Measurements from ENCODE around the gene NRDE2.

NRDE2 gene

DNA sequence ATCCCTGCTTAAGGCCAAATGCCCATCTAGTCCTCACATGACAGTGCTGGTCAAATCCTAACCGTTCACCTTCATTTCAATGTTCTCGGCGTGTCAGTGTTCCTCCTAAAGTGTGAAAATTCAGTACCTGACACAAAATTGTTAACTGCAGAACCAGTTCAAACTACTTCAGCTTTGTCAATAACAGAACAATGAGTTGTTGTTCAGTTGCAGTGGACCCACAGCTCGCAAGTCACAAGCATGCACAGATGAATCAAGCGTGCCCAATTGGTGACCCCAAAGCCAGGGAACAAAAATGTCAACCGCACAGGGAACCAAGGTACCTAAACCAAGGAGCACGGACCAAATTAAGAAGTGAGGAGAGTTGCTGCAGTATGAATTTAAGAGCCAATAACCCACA lies 23.2 kb downstream of the NRDE2 start:
- no peak overlapping the region for H3K4me3 ChIP-seq (replicated peaks; ENCODE audit: low read depth, low read length)

DNA sequence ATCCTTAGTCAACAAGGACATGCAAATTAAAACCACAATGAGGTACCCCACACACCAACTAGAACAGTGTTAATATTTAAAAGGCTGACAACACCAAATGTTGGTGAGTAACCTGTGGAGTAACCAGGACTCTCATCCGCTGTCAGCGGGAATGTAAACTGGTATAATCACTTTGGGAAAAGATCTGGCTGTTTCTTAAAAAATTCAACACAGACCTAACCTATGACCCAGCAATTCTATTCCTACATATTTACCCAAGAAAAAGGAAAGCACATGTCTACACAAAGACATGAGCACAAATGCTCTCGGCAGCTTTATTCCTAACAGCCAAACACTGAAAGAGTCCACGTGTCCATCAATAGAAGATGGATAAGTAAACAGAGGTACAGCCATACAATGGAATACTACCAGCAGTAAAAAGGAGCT lies 26.6 kb downstream of the NRDE2 start:
- TF ChIP-seq, protein P1, sequence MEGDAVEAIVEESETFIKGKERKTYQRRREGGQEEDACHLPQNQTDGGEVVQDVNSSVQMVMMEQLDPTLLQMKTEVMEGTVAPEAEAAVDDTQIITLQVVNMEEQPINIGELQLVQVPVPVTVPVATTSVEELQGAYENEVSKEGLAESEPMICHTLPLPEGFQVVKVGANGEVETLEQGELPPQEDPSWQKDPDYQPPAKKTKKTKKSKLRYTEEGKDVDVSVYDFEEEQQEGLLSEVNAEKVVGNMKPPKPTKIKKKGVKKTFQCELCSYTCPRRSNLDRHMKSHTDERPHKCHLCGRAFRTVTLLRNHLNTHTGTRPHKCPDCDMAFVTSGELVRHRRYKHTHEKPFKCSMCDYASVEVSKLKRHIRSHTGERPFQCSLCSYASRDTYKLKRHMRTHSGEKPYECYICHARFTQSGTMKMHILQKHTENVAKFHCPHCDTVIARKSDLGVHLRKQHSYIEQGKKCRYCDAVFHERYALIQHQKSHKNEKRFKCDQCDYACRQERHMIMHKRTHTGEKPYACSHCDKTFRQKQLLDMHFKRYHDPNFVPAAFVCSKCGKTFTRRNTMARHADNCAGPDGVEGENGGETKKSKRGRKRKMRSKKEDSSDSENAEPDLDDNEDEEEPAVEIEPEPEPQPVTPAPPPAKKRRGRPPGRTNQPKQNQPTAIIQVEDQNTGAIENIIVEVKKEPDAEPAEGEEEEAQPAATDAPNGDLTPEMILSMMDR (IDR thresholded peaks at IDR 0.05; ENCODE audit: low read depth, low read length, missing control alignments) = no peak
- no peak overlapping the region for H3K4me3 ChIP-seq (replicated peaks; ENCODE audit: low read depth, low read length)
- no peak for DNase-seq (ENCODE audit: extremely low read depth, low read depth)

More for the DNA sequence above, 23.2 kb downstream of the NRDE2 start:
- TF ChIP-seq, protein P1 (IDR thresholded peaks at IDR 0.05; ENCODE audit: low read depth, low read length, missing control alignments) = no peak
- DNase-seq (ENCODE audit: extremely low read depth, low read depth) = no peak

DNA sequence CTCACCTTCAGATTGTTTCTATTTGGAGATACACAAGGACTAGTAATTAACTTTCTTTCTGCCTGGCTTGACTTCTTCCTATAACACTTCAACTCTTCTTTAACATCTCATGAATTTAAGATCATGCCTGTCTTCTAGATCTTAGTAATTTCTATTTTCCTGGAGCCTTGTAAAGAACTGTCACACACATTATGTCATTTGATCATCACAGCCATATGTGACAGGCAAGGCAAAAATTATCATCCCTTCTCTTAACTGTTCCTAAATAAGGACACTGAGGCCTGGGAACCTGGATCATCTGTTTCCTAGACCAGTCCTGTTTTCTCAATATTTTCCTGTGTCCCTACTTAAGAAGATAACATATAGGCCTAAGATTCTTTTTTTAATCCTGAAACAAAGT lies 27.2 kb downstream of the NRDE2 start:
- DNase-seq (ENCODE audit: extremely low read depth, low read depth) = no peak
- TF ChIP-seq, protein P1 (IDR thresholded peaks at IDR 0.05; ENCODE audit: low read depth, low read length, missing control alignments) = no peak
- no peak overlapping the region for H3K4me3 ChIP-seq (replicated peaks; ENCODE audit: low read depth, low read length)

DNA sequence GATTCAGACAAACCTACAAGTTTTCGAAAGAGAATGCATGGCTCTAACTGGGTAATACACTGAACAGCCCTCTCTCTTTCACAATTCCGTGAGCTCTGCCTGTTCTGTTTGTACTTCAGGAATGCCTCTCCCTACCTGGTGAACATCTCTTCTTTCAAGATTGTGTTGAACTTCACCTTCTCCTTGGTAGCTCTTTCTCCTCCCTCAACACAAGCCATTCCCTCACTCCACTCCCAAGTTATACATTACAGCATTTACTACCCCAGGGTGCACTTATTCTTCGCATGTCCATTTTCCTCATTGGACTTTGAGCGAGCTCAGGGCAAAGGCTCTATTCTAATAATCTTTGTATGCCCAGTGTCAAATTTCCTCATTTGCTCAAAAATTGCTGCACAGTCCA lies 28.3 kb downstream of the NRDE2 start:
- DNase-seq (ENCODE audit: extremely low read depth, low read depth) = no peak
- TF ChIP-seq, protein P1 (IDR thresholded peaks at IDR 0.05; ENCODE audit: low read depth, low read length, missing control alignments) = no peak
- no peak overlapping the region for H3K4me3 ChIP-seq (replicated peaks; ENCODE audit: low read depth, low read length)

DNA sequence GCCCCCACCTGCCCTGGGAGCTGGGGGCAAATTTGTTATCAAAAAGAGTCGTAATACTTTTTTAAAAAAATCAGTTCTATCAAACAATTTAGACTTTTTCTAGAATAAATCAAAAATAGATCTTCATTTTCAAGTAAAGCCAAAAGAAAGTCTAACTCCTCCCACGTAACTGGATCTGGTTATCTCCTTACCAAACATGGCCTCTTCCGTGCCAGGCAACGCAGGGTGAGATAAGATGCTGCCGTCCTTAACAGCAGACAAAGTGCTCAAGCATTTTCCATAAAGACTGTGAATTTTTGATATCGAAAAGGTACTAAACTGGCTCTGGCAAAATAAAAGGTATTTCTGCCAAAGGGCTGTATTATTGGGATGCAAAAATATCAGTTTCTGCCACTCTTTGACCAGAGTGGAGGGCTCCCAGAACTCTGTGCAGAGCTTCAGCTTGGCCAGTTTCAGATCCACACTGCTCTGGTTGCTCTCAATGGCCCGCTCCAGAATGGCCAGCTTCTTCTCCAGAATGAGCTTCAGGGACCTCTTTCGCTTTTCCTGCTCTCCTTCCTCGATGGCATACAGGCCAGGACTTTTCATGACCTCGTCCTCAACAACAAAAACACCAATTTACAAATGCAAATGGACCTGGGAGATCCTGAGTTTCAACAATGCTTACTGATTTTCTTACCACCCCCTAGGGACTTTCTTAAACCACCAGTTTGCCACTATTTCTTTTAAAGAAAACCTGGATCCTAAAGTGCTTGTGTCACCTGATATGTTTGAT lies 29.0 kb downstream of the NRDE2 start:
- no peak for DNase-seq (ENCODE audit: extremely low read depth, low read depth)
- no peak overlapping the region for H3K4me3 ChIP-seq (replicated peaks; ENCODE audit: low read depth, low read length)
- TF ChIP-seq, protein P1 (IDR thresholded peaks at IDR 0.05; ENCODE audit: low read depth, low read length, missing control alignments) = no peak

DNA sequence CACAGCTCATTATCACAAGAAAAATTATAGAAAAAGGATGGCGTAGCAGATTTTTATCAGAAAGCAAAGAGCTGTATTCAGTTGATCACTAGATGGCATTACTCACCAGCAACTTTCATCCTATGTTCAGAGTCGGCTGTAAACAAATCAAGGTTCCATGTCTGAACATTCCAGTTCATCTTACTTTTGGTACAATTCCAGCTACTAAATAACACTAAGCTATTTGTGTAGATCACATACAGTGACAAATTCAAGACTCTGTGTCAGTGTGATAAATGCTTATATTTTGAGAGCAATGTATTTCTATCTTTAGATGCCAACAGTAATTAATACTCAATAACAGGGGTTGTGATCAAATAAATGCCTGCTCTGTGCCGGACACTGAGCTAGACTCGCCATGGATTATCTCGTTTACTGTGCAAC lies 30.1 kb downstream of the NRDE2 start:
- no peak overlapping the region for H3K4me3 ChIP-seq (replicated peaks; ENCODE audit: low read depth, low read length)
- peak; percentile 30 for DNase-seq (ENCODE audit: extremely low read depth, low read depth)
- TF ChIP-seq, protein P1 (IDR thresholded peaks at IDR 0.05; ENCODE audit: low read depth, low read length, missing control alignments) = peak; percentile 29

Measured in HFF-Myc (cell line).